GM12878 (cell line): ENCODE measurements around the gene SH2D3A. TPM values are rescaled to one million over a fixed set of nuclear protein-coding genes. Genes with fewer than 3 reads are reported as not detected.

ENCODE experiments used
- ATAC-seq: fragments of 200-7000 bp; cut with Tn5 transposase; 3 replicates; pipeline ENCODE4 v1.9.1; 2020; ENCODE audit warnings: mild to moderate bottlenecking, moderate library complexity
- BruUV-seq: library from RNA; stranded (reverse); fragments of 400-500 nt; replicated peaks from 2 replicates; lab custom pipeline; 2021; lab: Mats Ljungman, UMichigan
- CTCF ChIA-PET: fragments of 300-600 bp; sonication (Branson Sonifier 250); formaldehyde crosslinking; extraction: SDS; loops from one replicate; lab custom pipeline; 2021; ENCODE audit warnings: inconsistent platforms; lab: Yijun Ruan, JAX
- POLR2A ChIA-PET: fragments of 350-600 bp; formaldehyde crosslinking; extraction: SDS; loops from one replicate; lab custom pipeline; 2021; ENCODE audit warnings: inconsistent platforms; lab: Charles Lee
- RAD21 ChIA-PET: fragments of 300-600 bp; sonication (Branson Sonifier 250); formaldehyde crosslinking; loops from one replicate; lab custom pipeline; 2023; ENCODE audit warnings: antibody characterized with exemption; ENCODE audit not compliant: unreplicated experiment; lab: Charles Lee
- SMC1A ChIA-PET: fragments of 300-600 bp; sonication (Branson Sonifier 250); formaldehyde crosslinking; loops from one replicate; lab custom pipeline; 2023; ENCODE audit not compliant: unreplicated experiment, uncharacterized antibody; lab: Charles Lee
- DNase-seq: peaks from one replicate; pipeline ENCODE4 v3.0.0-alpha.2; 2011; ENCODE audit warnings: low read depth, low spot score
- FAIRE-seq: peaks from 3 replicates; lab custom pipeline; 2011; peaks lifted over from hg19 to GRCh38; lab: Jason Lieb, UNC
- H2AFZ ChIP-seq: 2 replicates; pipeline ENCODE4 v1.6.0; 2011; ENCODE audit warnings: low read depth, low read length, control low read depth; ENCODE audit not compliant: control insufficient read depth
- H3K27ac ChIP-seq: 2 replicates; pipeline ENCODE4 v1.5.1; 2011; ENCODE audit warnings: control low read depth; ENCODE audit not compliant: control insufficient read depth, insufficient read depth
- H3K27me3 ChIP-seq, 2 experiments: replicated peaks in 1 of 2; 2 replicates each; pipeline versions ENCODE4 v1.6.0 to v1.6.1; 2011; ENCODE audit warnings: low read length in 1 of 2; ENCODE audit not compliant: control insufficient read depth in 2 of 2, insufficient read depth in 2 of 2
- H3K36me3 ChIP-seq, 2 experiments: 2 replicates each; pipeline ENCODE4 v1.5.1; 2011; ENCODE audit warnings: low read length in 1 of 2; ENCODE audit not compliant: control insufficient read depth in 2 of 2, insufficient read depth in 2 of 2
- H3K4me1 ChIP-seq: 2 replicates; pipeline ENCODE4 v1.6.1; 2011; ENCODE audit warnings: mild to moderate bottlenecking, low read length, moderate library complexity, mixed read lengths; ENCODE audit not compliant: control insufficient read depth, insufficient read depth
- H3K4me2 ChIP-seq: 2 replicates; pipeline ENCODE4 v1.6.0; 2011; ENCODE audit warnings: control low read depth; ENCODE audit not compliant: control insufficient read depth, insufficient read depth
- H3K4me3 ChIP-seq: fragments of 200-600 bp; sonication (generic); 2 replicates; pipeline ENCODE4 v1.5.1; 2016
- H3K79me2 ChIP-seq: 2 replicates; pipeline ENCODE4 v1.6.0; 2011; ENCODE audit warnings: low read length; ENCODE audit not compliant: control insufficient read depth, insufficient read depth
- H3K9ac ChIP-seq: 2 replicates; pipeline ENCODE4 v1.8.0; 2011; ENCODE audit warnings: low read length, control low read depth, mixed read lengths; ENCODE audit not compliant: control insufficient read depth, insufficient read depth
- H3K9me3 ChIP-seq: replicated peaks from 3 replicates; pipeline ENCODE4 v1.5.1; 2011; ENCODE audit warnings: mild to moderate bottlenecking, low read length; ENCODE audit not compliant: control insufficient read depth, insufficient read depth
- H4K20me1 ChIP-seq: 2 replicates; pipeline ENCODE4 v1.6.0; 2011; ENCODE audit not compliant: control insufficient read depth, insufficient read depth
- CREB1 ChIP-seq: IDR thresholded peaks from 2 replicates; pipeline ENCODE4 v1.6.1; 2012; ENCODE audit warnings: low read depth, mild to moderate bottlenecking, inconsistent platforms
- E2F4 ChIP-seq: IDR thresholded peaks from 2 replicates; pipeline ENCODE4 v1.6.1; 2012; ENCODE audit warnings: low read depth, low read length, improper control_type of control experiment
- E2F8 ChIP-seq: fragments of 450-650 bp; IDR thresholded peaks from 2 replicates; pipeline ENCODE4 v1.6.1; 2018; ENCODE audit warnings: mild to moderate bottlenecking, low read depth, moderate library complexity; ENCODE audit not compliant: partially characterized antibody
- ESRRA ChIP-seq: IDR thresholded peaks from 2 replicates; pipeline ENCODE4 v1.6.1; 2012; ENCODE audit warnings: mild to moderate bottlenecking, low read length, improper control_type of control experiment
- FOXK2 ChIP-seq: fragments of 450-650 bp; IDR thresholded peaks from 2 replicates; pipeline ENCODE4 v1.6.1; 2017; ENCODE audit warnings: mild to moderate bottlenecking, moderate library complexity
- GATAD2B ChIP-seq: fragments of 450-650 bp; conservative IDR thresholded peaks from 2 replicates; pipeline ENCODE4 v1.6.1; 2017; ENCODE audit warnings: low read depth, mild to moderate bottlenecking, moderate library complexity
- HDAC6 ChIP-seq: fragments of 200-600 bp; sonication (generic); IDR thresholded peaks from one replicate; pipeline ENCODE4 v1.8.0; 2017; ENCODE audit warnings: antibody characterized with exemption; ENCODE audit not compliant: unreplicated experiment
- MYB ChIP-seq: fragments of 150-350 bp; IDR thresholded peaks from 2 replicates; pipeline ENCODE4 v1.6.1; 2014; ENCODE audit warnings: mild to moderate bottlenecking, low read depth, low read length, borderline replicate concordance
- NFYA ChIP-seq: IDR thresholded peaks from 2 replicates; pipeline ENCODE4 v1.6.1; 2011; ENCODE audit warnings: low read depth, mild to moderate bottlenecking, low read length, improper control_type of control experiment, borderline replicate concordance
- RELB ChIP-seq: fragments of 450-650 bp; IDR thresholded peaks from 2 replicates; pipeline ENCODE4 v1.6.1; 2017; ENCODE audit warnings: low read depth, mild to moderate bottlenecking, moderate library complexity
- TCF3 ChIP-seq: IDR thresholded peaks from 2 replicates; pipeline ENCODE4 v1.6.1; 2012; ENCODE audit warnings: low read depth, mild to moderate bottlenecking, low read length, borderline replicate concordance; ENCODE audit not compliant: insufficient read depth
- USF2 ChIP-seq: IDR thresholded peaks from 2 replicates; pipeline ENCODE4 v1.6.1; 2011; ENCODE audit warnings: low read depth, low read length, improper control_type of control experiment, borderline replicate concordance
- YBX1 ChIP-seq: fragments of 450-650 bp; IDR thresholded peaks from 2 replicates; pipeline ENCODE4 v1.6.1; 2016; ENCODE audit warnings: antibody characterized with exemption
- WGBS: methylation state at CpG from one replicate; pipeline ENCODE4 v1.1.6; 2016; ENCODE audit warnings: low lambda C conversion rate; ENCODE audit not compliant: insufficient replicate concordance, insufficient coverage; ENCODE audit errors: missing lambda C conversion rate; 5-methylcytosine and 5-hydroxymethylcytosine counted together
- in situ Hi-C: fragments of 300-500 bp; cut with MboI; formaldehyde crosslinking; loops from 9 replicates; pipeline ENCODE4 v1.14.3; 2018; ENCODE audit warnings: mixed read lengths
- intact Hi-C: fragments of 100-400 bp; cut with micrococcal nuclease; formaldehyde crosslinking; loops from one replicate; pipeline ENCODE4 v1.14.2; 2022; ENCODE audit not compliant: unreplicated experiment
- polyA plus RNA-seq, 11 experiments: library from polyadenylated mRNA; depleted of rRNA in 4 of 11; unstranded in 6 of 11; stranded (reverse) in 5 of 11; fragments of >200 nt; fragmentation: Nextera tagmentation in 4 of 11; fragmentation: Illumina TruSeq in 1 of 11; extraction: Ambion mirVana in 4 of 11; extraction: Trizol in 1 of 11; gene quantifications; 1 replicate in 1 of 11; 2 replicates in 10 of 11; pipeline versions ENCODE4 v1.2.1 to v1.2.3, GENCODE V29; 2011 to 2016; ENCODE audit warnings: inconsistent platforms in 2 of 11, missing spikeins in 2 of 11, low read depth in 1 of 11
- total RNA-seq, 4 experiments: library from RNA; depleted of rRNA in 3 of 4; stranded (reverse); fragments of >200 nt in 3 of 4; fragmentation: Illumina TruSeq in 1 of 4; extraction: Trizol in 1 of 4; gene quantifications; 2 replicates each; pipeline versions ENCODE4 v1.2.1 to v1.2.3, GENCODE V29; 2013 to 2021

SH2D3A gene
- total and polyA plus RNA-seq, 10 of the 15 experiments (the other 5 are each of a cell fraction or from before 2014, with no cell fraction given): 0.77 to 24.4 (median 9.5) TPM

GRCh38 chr19:6767081-6767356 lies 216 bp downstream of the SH2D3A start (continued):
- no peak for TF ChIP-seq NFYA
- no peak for TF ChIP-seq YBX1
- no peak for TF ChIP-seq USF2
- TF ChIP-seq, all 136 proteins: peak for 9

GRCh38 chr19:6766357-6767080 lies 716 bp downstream of the SH2D3A start:
- H3K36me3 ChIP-seq: no peaks in the 10 kb centered on the region
- H3K27ac ChIP-seq: peak overlapping the region; percentile 71
- intact Hi-C loops (loop anchor here (2.0 to 5.0 kb wide), 2 partner anchors 28 to 174 kb away; partner anchors contain the start of genes CD70 and TRIP10), in situ Hi-C loops (no loop called here)
- H3K27me3 ChIP-seq: no peaks in the 10 kb centered on the region
- ChIA-PET CTCF (interaction anchor here (3.8 to 4.0 kb wide), 2 partner anchors 29 to 134 kb away, joined by 17 to 38 read pairs; partner anchors contain the start of gene GPR108), SMC1A (interaction anchor here (0.7 to 1.1 kb wide), 3 partner anchors 9 to 303 kb away, joined by 3 to 4 read pairs (median 3); no protein-coding TSS in a partner anchor), RAD21 (interaction anchor here (1.0 to 1.2 kb wide), 2 partner anchors 97 to 136 kb away, joined by 3 to 4 read pairs; no protein-coding TSS in a partner anchor), POLR2A (interaction anchor here (1.1 to 3.0 kb wide), 3 partner anchors 29 to 394 kb away, joined by 5 to 19 read pairs (median 9); partner anchors contain the start of genes ALKBH7 and GPR108)
- DNase-seq: no peak
- no peaks in the 10 kb centered on the region for H4K20me1 ChIP-seq
- peak overlapping the region; percentile 55 for H3K9ac ChIP-seq
- no peaks in the 10 kb centered on the region for H3K9me3 ChIP-seq
- WGBS: 53% methylated on average over 16 of the region's 16 CpGs
- peak overlapping the region; percentile 96 for H3K4me2 ChIP-seq
- peaks cover 23% of the 10 kb centered on the region for H3K4me1 ChIP-seq
- peaks cover 10% of the 10 kb centered on the region for H3K79me2 ChIP-seq
- ATAC-seq: no peak
- no TSS peak for BruUV-seq
- peak overlapping the region; percentile 85 for H3K4me3 ChIP-seq
- no peak for FAIRE-seq
- H2AFZ ChIP-seq: peak overlapping the region; percentile 78
- TF ChIP-seq MYB: no peak
- no peak for TF ChIP-seq GATAD2B
- 0 out of 2 replicates have a peak, but pooled peaks have one; percentile 8 for TF ChIP-seq CREB1
- no peak for TF ChIP-seq FOXK2
- no peak for TF ChIP-seq TCF3
- TF ChIP-seq E2F8: no peak
- no peak for TF ChIP-seq RELB
- no peak for TF ChIP-seq E2F4
- no peak for TF ChIP-seq HDAC6
- no peak for TF ChIP-seq ESRRA
